ENCODE measurements around the gene RGS11.

RGS11 gene

DNA sequence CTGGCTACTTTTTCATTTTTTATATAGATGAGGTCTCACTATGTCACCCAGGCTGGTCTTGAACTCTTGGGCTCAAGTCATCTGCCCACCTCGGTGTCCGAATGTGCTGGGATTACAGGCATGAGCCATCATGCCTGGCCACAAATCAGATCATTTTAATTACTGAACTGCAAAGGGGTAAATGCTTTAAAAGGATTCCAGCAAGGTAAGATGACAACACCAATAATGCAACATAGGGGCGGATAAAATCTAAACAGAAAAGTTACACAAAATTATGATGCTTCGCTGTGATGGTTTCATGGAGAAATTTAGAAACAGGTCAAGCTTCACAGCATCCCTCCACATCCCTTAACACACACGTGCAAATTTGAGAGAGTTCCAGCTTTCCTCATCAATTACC is 44.5 kb upstream of the RGS11 start:
- no peak overlapping the region for H3K4me3 ChIP-seq (replicated peaks; ENCODE audit: low read depth, low read length)
- no peaks in the 10 kb centered on the region for H3K27me3 ChIP-seq (replicated peaks; ENCODE audit: control insufficient read depth, insufficient read depth, low read length)
- peaks cover 7% of the 10 kb centered on the region for H3K36me3 ChIP-seq (ENCODE audit: control insufficient read depth, insufficient read depth, low read length)
- TF ChIP-seq, protein P1, sequence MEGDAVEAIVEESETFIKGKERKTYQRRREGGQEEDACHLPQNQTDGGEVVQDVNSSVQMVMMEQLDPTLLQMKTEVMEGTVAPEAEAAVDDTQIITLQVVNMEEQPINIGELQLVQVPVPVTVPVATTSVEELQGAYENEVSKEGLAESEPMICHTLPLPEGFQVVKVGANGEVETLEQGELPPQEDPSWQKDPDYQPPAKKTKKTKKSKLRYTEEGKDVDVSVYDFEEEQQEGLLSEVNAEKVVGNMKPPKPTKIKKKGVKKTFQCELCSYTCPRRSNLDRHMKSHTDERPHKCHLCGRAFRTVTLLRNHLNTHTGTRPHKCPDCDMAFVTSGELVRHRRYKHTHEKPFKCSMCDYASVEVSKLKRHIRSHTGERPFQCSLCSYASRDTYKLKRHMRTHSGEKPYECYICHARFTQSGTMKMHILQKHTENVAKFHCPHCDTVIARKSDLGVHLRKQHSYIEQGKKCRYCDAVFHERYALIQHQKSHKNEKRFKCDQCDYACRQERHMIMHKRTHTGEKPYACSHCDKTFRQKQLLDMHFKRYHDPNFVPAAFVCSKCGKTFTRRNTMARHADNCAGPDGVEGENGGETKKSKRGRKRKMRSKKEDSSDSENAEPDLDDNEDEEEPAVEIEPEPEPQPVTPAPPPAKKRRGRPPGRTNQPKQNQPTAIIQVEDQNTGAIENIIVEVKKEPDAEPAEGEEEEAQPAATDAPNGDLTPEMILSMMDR (IDR thresholded peaks at IDR 0.05; ENCODE audit: insufficient read depth, low read length, poor library complexity, severe bottlenecking), result no peak
- no peak for DNase-seq (ENCODE audit: extremely low read depth, insufficient read length)

DNA sequence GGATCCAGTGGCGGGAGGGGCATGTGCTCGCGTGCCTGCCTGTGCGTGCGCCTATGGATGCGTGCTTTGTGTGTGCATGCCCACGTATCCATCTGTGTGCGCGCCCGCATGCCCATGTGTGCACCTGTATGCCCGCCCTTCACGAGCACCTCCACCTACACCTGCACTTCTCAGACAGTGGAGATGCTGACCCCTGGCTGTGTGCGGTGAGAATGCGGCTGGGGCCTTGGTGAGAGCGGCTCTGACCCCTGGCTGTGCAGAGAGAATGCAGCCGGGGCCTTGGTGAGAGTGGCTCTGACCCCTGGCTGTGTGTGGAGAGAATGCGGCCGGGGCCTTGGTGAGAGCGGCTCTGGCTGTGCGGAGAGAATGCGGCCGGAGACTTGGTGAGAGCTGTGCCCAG is 42.9 kb upstream of the RGS11 start:
- no peak overlapping the region for H3K4me3 ChIP-seq (replicated peaks; ENCODE audit: low read depth, low read length)
- DNase-seq (ENCODE audit: extremely low read depth, insufficient read length), result no peak
- TF ChIP-seq, protein P1 (IDR thresholded peaks at IDR 0.05; ENCODE audit: insufficient read depth, low read length, poor library complexity, severe bottlenecking), result peak; percentile 30
- H3K27me3 ChIP-seq (replicated peaks; ENCODE audit: control insufficient read depth, insufficient read depth, low read length), result no peaks in the 10 kb centered on the region
- peaks cover 12% of the 10 kb centered on the region for H3K36me3 ChIP-seq (ENCODE audit: control insufficient read depth, insufficient read depth, low read length)

DNA sequence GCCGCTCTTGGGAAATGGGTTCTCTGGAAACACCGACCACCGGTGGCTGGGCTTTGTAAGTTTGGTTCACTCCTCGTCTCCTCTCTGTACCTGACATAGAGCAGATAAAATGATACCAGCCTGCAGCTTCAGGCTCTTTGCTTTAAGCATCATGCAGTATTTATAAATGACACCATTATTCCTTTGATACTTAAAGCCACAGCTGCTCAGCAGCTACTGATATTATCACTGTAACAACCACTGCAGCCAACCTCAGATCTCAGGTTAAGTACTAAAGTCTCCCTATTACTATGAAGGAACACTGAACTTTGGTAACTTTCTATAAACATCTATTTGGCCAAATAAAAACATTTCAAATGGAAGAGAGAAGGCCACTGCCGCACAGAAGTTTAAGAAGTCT is 41.8 kb upstream of the RGS11 start:
- Histone ChIP-seq H3K4me3 (replicated peaks; ENCODE audit: low read depth, low read length) (no peak overlapping the region), H3K27me3 (replicated peaks; ENCODE audit: control insufficient read depth, insufficient read depth, low read length) (no peaks in the 10 kb centered on the region), H3K36me3 (ENCODE audit: control insufficient read depth, insufficient read depth, low read length) (peaks cover 12% of the 10 kb centered on the region)
- DNase-seq (ENCODE audit: extremely low read depth, insufficient read length), result no peak
- TF ChIP-seq, protein P1 (IDR thresholded peaks at IDR 0.05; ENCODE audit: insufficient read depth, low read length, poor library complexity, severe bottlenecking), result no peak

DNA sequence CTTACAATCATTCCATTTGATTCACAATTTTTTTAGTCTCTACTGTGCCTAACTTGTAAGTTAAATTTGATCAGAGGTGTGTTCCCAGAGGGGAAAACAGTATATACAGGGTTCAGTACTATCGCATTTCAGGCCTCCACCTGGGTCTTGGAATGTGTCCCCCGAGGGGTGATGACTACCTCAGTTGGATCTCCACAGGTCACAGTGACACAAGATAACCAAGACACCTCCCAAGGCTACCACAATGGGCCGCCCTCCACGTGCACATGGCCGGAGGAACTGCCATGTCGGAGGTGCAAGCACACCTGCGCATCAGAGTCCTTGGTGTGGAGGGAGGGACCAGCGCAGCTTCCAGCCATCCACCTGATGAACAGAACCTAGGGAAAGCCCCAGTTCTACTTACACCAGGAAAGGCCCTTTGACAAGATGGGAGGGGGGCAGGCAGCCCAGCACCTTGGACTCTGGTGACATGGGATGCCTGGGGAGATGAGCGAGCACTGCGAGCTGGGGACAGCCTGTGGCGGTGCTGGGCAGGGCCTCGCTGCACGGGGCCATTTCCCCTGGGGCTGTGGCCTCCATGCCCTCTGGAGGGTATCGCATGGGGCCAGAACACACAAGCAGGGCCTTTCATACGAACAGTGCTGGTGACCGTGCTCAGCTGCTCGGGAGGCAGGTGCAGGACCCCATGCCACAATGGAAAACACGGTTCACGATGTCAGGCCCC is 41.2 kb upstream of the RGS11 start:
- no peak for DNase-seq (ENCODE audit: extremely low read depth, insufficient read length)
- peaks cover 12% of the 10 kb centered on the region for H3K36me3 ChIP-seq (ENCODE audit: control insufficient read depth, insufficient read depth, low read length)
- TF ChIP-seq, protein P1 (IDR thresholded peaks at IDR 0.05; ENCODE audit: insufficient read depth, low read length, poor library complexity, severe bottlenecking), result no peak
- H3K27me3 ChIP-seq (replicated peaks; ENCODE audit: control insufficient read depth, insufficient read depth, low read length), result no peaks in the 10 kb centered on the region
- H3K4me3 ChIP-seq (replicated peaks; ENCODE audit: low read depth, low read length), result no peak overlapping the region

DNA sequence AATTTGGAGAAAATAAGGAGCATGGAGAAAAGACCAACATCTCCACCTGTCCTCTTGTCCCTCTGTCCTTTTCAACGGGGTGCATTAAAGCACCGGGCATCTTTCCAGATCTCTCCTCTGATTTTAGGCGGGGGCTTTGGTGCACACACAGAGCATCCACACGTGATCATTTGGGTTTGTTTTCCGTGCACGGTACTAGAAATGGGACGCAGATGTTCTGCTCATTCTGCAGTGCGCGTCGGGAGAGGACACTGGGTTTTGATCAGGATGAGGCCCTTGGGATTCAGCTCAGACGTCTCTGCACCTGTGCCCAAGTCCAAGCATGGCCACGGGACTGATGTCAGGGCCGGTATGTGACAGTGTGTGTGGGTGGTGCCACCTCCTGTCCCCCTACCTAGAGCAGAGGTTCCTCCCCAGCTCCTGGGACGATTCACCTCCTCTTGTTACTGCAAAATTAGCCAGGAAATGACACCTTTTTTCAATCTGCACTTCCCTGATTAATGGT is 39.1 kb upstream of the RGS11 start:
- Histone ChIP-seq H3K36me3 (ENCODE audit: control insufficient read depth, insufficient read depth, low read length) (peaks cover 12% of the 10 kb centered on the region), H3K27me3 (replicated peaks; ENCODE audit: control insufficient read depth, insufficient read depth, low read length) (no peaks in the 10 kb centered on the region), H3K4me3 (replicated peaks; ENCODE audit: low read depth, low read length) (no peak overlapping the region)
- DNase-seq (ENCODE audit: extremely low read depth, insufficient read length), result no peak
- TF ChIP-seq, protein P1 (IDR thresholded peaks at IDR 0.05; ENCODE audit: insufficient read depth, low read length, poor library complexity, severe bottlenecking), result no peak

Data from GM06990 (cell line).